Activated CD8-positive, alpha-beta memory T cell treated with anti-CD3 and anti-CD28 coated beads, Interleukin-2, amount 10 ng/mL, durations not matched to agents 7 days and 5 days (primary cell): Measurements from ENCODE around the gene FURIN. TPM values are rescaled to one million over a fixed set of nuclear protein-coding genes. Genes with fewer than 3 reads are reported as not detected.
"Not testable (repeated sequence)": the region's sequence is repeated elsewhere in the genome, so short reads cannot be mapped to it uniquely, and the experiment has no call there.

ENCODE experiments used
- ATAC-seq: fragments of 150-1000 bp; cut with Tn5 transposase; one replicate; pipeline ENCODE4 v1.10.0; 2021; ENCODE audit warnings: moderate library complexity
- CTCF ChIA-PET: fragments of 350-600 bp; sonication (Branson Sonifier 250); formaldehyde crosslinking; loops from one replicate; lab custom pipeline; 2021; ENCODE audit warnings: antibody characterized with exemption; lab: Charles Lee
- DNase-seq: peaks from one replicate; pipeline ENCODE4 v3.0.0-alpha.2; 2020
- H3K27ac Mint-ChIP-seq: one replicate; pipeline ENCODE4 v1.8.0; 2021; ENCODE audit warnings: mild to moderate bottlenecking, mixed read lengths
- H3K27me3 Mint-ChIP-seq: one replicate; pipeline ENCODE4 v1.8.0; 2021; ENCODE audit warnings: mixed read lengths
- H3K36me3 Mint-ChIP-seq: one replicate; pipeline ENCODE4 v1.8.0; 2021; ENCODE audit warnings: mild to moderate bottlenecking, mixed read lengths
- H3K4me1 Mint-ChIP-seq: one replicate; pipeline ENCODE4 v1.8.0; 2021; ENCODE audit warnings: mixed read lengths
- H3K4me3 Mint-ChIP-seq: one replicate; pipeline ENCODE4 v1.8.0; 2021; ENCODE audit warnings: mild to moderate bottlenecking, moderate library complexity, mixed read lengths
- H3K9me3 Mint-ChIP-seq: one replicate; pipeline ENCODE4 v1.8.0; 2022; ENCODE audit warnings: low read depth, mixed read lengths
- total RNA-seq, 2 experiments: library from RNA; stranded (reverse); gene quantifications; one replicate each; pipeline ENCODE4 v1.2.3, GENCODE V29; 2021

FURIN gene
- total RNA-seq, 2 experiments from 2014 or later, result 487 to 625 TPM

DNA sequence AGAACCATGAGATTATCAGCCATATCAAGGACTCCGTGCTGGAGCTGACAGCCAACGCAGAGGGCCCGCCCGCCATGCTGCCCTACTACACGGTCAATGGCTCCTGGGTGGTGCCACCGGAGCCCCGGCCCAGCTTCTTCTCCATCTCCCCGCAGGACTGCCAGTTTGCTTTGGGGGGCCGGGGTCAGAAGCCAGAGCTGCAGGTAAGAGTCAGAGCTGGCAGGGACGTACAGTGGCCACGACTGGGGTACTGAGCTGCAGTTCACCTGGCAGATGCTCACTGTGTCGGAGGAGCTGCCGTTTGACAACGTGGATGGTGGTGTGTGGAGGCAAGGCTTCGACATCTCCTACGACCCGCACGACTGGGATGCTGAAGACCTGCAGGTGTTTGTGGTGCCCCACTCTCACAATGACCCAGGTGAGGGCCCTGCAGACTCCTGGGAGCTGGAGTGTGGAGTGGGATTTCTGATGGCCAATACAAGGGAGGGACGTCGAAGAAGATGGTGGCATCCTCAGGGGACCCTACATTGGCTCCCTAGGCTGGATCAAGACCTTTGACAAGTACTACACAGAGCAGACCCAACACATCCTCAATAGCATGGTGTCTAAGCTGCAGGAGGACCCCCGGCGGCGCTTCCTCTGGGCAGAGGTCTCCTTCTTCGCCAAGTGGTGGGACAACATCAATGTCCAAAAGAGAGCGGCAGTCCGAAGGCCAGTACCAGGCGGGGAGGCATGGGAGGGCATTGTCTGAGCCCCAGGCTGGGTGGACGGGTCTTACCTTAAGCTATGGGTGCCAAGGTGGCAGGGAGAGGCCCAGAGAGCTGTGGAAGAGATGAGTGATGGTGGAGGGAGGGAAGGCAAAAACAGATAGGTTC, 37.2 kb downstream of the FURIN start:
- ATAC-seq, result no peak
- no peak for DNase-seq
- H3K4me1 Mint-ChIP-seq, result peaks cover 36% of the 10 kb centered on the region
- H3K4me3 Mint-ChIP-seq, result no peak overlapping the region
- H3K27me3 Mint-ChIP-seq, result no peaks in the 10 kb centered on the region
- H3K9me3 Mint-ChIP-seq, result no peaks in the 10 kb centered on the region
- CTCF ChIA-PET, result interaction anchor here (0.7 to 9.5 kb wide), 6 partner anchors 16 to 258 kb away, joined by 3 to 181 read pairs (median 4); partner anchors contain the start of genes HDDC3 and UNC45A
- no peak overlapping the region for H3K27ac Mint-ChIP-seq
- peaks cover 54% of the 10 kb centered on the region for H3K36me3 Mint-ChIP-seq

DNA sequence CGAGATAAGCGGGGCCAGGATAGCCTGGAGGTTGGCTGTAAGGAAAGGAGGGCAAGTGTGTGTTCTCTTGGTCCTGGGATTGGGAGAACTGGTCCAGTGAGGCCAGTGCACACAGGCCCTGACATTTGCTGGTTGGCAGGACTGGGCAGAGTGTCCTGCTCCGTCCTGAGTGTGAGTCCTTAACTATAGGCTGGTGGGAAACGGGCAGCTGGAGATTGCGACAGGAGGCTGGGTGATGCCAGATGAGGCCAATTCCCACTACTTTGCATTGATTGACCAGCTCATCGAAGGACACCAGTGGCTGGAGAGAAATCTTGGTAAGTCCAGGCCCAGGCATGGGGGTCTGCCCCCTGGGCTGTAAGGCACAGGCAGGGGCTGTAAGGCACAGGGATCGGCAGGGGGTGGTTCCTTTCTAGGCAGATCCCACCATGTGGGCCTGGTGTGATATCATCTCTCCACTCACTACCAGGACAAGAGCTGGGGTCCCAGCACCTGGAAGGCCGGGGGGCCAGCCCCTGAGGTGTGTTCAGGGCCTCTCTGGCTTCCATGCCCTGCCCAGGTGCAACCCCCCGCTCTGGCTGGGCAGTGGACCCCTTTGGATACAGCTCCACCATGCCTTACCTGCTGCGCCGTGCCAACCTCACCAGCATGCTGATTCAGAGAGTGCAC, 37.9 kb downstream of the FURIN start:
- Mint-ChIP-seq H3K27ac (no peak overlapping the region), H3K4me1 (peaks cover 33% of the 10 kb centered on the region), H3K27me3 (no peaks in the 10 kb centered on the region), H3K4me3 (no peak overlapping the region), H3K9me3 (no peaks in the 10 kb centered on the region), H3K36me3 (peaks cover 60% of the 10 kb centered on the region)
- DNase-seq (no peak), ATAC-seq (no peak)
- CTCF ChIA-PET, result interaction anchor here (0.7 to 9.5 kb wide), 5 partner anchors 17 to 367 kb away, joined by 3 to 181 read pairs (median 3); partner anchors contain the start of genes HDDC3 and UNC45A

DNA sequence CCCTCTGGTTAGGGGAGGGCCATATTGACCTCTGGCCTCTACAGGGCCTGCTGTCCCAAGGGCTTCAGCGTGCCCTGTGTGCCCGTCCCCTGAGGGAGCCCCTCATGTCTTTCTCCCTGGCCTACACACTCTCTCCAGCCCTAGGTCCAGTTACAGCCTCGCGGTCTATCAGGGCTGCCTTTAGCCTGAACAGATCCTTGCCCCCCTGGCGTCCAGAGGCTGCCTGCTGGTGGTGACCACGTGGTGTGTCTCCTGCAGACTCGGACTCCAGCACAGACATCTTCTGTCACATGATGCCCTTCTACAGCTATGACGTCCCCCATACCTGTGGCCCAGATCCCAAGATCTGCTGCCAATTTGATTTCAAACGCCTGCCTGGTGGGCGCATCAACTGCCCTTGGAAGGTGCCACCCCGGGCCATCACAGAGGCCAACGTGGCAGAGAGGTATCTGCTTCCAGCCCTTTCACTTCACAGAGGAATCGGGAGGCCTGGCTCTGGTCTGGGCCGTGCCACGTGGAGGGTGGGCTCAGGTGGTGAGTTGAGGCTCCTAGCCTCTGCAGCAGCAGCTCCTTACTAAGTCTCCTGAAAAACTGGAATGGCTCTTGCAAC, 38.8 kb downstream of the FURIN start:
- ATAC-seq (no peak), DNase-seq (no peak)
- no peaks in the 10 kb centered on the region for H3K27me3 Mint-ChIP-seq
- no peak overlapping the region for H3K4me3 Mint-ChIP-seq
- H3K36me3 Mint-ChIP-seq, result peaks cover 63% of the 10 kb centered on the region
- CTCF ChIA-PET, result interaction anchor here (0.9 to 9.5 kb wide), 4 partner anchors 11 to 367 kb away, joined by 3 to 181 read pairs (median 7); partner anchors contain the start of genes HDDC3 and UNC45A
- peaks cover 24% of the 10 kb centered on the region for H3K4me1 Mint-ChIP-seq
- H3K27ac Mint-ChIP-seq, result no peak overlapping the region
- no peaks in the 10 kb centered on the region for H3K9me3 Mint-ChIP-seq

DNA sequence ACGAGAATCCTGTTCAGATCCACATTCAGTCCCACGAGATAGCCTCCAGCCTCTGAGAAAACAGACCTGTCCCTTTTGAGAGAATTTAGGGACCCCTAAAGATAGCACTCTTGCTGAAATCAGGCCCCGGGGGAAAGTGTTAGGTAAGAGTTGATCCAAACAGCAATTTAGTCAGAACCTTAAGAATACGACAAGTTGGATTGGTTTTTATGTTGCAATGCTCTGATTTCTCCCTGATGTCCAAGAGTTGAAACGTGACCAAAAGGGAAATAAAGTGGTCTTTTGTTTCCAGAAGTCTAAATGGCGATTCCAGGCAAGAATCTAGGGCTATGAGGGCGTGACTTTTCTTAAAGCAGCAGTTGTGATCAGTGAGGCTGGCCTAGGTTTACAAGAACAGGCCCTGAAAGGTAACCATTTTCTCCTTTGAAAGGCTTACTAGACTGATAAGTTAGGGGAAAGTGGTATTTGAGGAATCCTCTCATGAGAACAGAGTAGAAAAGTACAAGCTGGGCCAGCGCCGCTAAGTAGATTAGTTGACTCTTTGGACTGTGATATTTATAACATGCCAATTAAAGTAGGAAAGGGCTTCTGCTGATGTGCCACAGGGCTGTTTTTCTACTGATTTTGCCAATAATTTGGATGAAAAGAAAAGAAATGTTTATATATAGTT, 39.6 kb downstream of the FURIN start:
- H3K27ac Mint-ChIP-seq, result no peak overlapping the region

DNA sequence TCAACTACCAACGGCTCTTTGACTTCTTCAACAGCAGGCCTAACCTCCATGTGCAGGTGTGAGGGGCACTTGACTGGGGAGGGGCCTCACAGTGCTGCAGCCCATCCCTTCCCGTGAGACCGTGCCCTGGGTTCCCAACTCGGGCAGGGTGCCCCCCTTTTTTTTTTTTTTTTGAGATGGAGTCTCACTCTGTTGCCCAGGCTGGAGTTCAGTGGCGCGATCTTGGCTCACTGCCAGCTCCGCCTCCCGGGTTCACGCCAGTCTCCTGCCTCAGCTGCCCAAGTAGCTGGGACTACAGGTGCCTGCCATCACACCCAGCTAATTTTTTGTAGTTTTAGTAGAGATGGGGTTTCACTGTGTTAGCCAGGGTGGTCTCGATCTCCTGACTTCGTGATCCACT, 41.1 kb downstream of the FURIN start:
- not testable (repeated sequence) for H3K27me3 Mint-ChIP-seq, H3K27ac Mint-ChIP-seq, ATAC-seq, H3K4me3 Mint-ChIP-seq, H3K9me3 Mint-ChIP-seq, DNase-seq
- Mint-ChIP-seq H3K4me1 (peaks cover 15% of the 10 kb centered on the region), H3K36me3 (peaks cover 75% of the 10 kb centered on the region)
- CTCF ChIA-PET, result interaction anchor here (1.2 to 1.6 kb wide), 2 partner anchors 14 to 17 kb away, joined by 3 read pairs; no protein-coding TSS in a partner anchor

More for the DNA sequence above, 39.6 kb downstream of the FURIN start:
- ATAC-seq (no peak), DNase-seq (no peak)
- H3K4me3 Mint-ChIP-seq, result no peak overlapping the region
- no peaks in the 10 kb centered on the region for H3K9me3 Mint-ChIP-seq
- peaks cover 24% of the 10 kb centered on the region for H3K4me1 Mint-ChIP-seq
- no peaks in the 10 kb centered on the region for H3K27me3 Mint-ChIP-seq
- CTCF ChIA-PET, result interaction anchor here (0.9 kb wide), 1 partner anchor 10 kb away, joined by 3 read pairs; no protein-coding TSS in a partner anchor
- peaks cover 66% of the 10 kb centered on the region for H3K36me3 Mint-ChIP-seq

DNA sequence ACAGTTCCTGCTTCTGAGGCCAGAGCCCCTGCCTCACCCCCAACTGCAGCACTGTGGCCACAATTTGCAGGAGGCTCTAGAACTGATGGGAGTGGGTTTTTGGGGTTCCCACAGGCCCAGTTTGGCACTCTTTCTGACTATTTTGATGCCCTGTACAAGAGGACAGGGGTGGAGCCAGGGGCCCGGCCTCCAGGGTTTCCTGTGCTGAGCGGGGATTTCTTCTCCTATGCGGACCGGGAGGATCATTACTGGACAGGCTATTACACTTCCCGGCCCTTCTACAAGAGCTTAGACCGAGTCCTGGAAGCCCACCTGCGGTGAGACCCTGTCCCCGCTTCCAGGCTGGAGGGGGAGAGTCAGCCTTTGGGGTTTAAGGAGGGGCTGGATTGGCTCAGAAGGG, 41.6 kb downstream of the FURIN start:
- no peak overlapping the region for H3K27ac Mint-ChIP-seq
- ATAC-seq (no peak), DNase-seq (no peak)
- CTCF ChIA-PET, result interaction anchor here (1.2 to 1.6 kb wide), 2 partner anchors 13 to 16 kb away, joined by 3 read pairs; no protein-coding TSS in a partner anchor
- H3K27me3 Mint-ChIP-seq, result no peaks in the 10 kb centered on the region
- no peaks in the 10 kb centered on the region for H3K9me3 Mint-ChIP-seq
- no peak overlapping the region for H3K4me3 Mint-ChIP-seq
- peaks cover 72% of the 10 kb centered on the region for H3K36me3 Mint-ChIP-seq
- H3K4me1 Mint-ChIP-seq, result peaks cover 10% of the 10 kb centered on the region

DNA sequence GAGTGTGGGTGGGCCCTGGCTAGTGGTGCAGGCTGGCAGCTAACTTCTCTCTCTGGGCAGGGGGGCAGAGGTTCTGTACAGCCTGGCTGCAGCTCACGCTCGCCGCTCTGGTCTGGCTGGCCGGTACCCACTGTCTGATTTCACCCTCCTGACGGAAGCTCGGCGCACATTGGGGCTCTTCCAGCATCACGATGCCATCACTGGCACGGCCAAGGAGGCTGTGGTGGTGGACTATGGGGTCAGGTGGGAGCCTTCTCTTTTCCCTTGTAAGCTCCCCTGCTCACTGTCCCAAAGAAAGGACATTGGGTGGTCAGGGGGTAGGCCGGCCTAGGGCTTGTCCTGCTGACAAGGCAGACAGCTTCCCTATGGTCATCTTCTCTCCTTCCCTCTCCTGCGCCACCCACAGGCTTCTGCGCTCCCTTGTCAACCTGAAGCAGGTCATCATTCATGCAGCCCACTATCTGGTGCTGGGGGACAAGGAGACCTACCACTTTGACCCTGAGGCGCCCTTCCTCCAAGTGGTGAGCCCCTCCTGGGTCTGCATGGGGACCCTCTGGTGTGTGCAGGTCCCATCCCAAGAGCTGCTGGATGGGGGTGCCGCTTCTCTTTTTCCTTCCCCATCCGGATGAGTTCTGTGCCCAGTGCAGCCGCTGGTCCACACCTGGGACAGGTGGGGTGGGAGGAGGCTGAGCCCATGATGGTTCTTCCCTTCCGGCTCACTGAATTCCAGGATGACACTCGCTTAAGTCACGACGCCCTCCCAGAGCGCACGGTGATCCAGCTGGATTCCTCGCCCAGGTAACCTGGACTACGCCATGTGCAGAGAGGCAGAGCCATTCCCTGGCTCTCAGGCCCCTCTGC, 42.3 kb downstream of the FURIN start:
- Mint-ChIP-seq H3K4me3 (no peak overlapping the region), H3K27me3 (no peaks in the 10 kb centered on the region), H3K9me3 (no peaks in the 10 kb centered on the region), H3K4me1 (peaks cover 4% of the 10 kb centered on the region), H3K36me3 (peaks cover 66% of the 10 kb centered on the region), H3K27ac (no peak overlapping the region)
- DNase-seq, result no peak
- CTCF ChIA-PET, result interaction anchor here (1.6 kb wide), 1 partner anchor 13 kb away, joined by 3 read pairs; no protein-coding TSS in a partner anchor
- no peak for ATAC-seq

DNA sequence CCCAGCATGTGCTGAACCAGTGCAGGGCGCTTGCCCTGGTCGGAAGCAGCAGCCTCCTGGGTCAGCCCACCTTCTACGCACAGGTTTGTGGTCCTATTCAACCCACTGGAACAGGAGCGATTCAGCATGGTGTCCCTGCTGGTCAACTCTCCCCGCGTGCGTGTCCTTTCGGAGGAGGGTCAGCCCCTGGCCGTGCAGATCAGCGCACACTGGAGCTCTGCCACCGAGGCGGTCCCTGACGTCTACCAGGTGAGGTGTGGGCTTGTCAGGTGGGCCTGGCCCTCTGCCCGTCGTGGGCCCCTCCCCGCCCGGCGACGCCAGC, 42.9 kb downstream of the FURIN start:
- CTCF ChIA-PET, result no interaction called here
- H3K27ac Mint-ChIP-seq, result no peak overlapping the region
- no peaks in the 10 kb centered on the region for H3K4me1 Mint-ChIP-seq
- H3K36me3 Mint-ChIP-seq, result peaks cover 61% of the 10 kb centered on the region
- no peaks in the 10 kb centered on the region for H3K27me3 Mint-ChIP-seq
- H3K4me3 Mint-ChIP-seq, result no peak overlapping the region
- H3K9me3 Mint-ChIP-seq, result no peaks in the 10 kb centered on the region
- no peak for ATAC-seq
- DNase-seq, result no peak

DNA sequence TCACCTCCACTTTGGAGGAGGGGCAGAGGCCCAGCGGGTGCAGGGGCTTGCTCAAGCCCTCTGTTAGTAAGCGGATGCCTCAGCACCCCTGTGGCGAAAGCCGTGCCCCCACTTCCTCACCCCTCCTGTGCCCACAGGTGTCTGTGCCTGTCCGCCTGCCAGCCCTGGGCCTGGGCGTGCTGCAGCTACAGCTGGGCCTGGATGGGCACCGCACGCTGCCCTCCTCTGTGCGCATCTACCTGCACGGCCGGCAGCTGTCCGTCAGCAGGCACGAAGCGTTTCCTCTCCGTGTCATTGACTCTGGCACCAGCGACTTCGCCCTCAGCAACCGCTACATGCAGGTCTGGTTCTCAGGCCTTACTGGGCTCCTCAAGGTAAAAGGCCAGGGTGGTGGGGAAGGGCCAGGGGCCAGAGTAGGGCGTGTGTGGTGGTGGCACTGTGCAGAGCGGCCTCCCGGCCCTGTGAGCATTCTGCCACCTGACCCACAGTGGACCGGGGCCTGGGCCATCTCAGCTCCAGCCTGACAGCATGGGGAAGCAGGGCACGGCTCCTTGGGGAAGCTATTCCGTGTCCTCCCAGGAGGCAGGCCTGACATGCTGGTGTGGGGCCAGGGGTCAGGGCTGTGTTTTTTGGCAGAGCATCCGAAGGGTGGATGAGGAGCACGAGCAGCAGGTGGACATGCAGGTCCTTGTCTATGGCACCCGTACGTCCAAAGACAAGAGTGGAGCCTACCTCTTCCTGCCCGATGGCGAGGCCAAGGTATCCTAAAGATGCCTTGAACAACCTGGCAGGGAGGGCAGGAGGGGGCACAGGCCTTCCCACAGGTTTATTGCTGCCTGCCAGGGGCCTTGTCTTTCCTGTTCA, 43.8 kb downstream of the FURIN start:
- Mint-ChIP-seq H3K4me3 (no peak overlapping the region), H3K27ac (no peak overlapping the region), H3K9me3 (no peaks in the 10 kb centered on the region), H3K36me3 (peaks cover 61% of the 10 kb centered on the region), H3K27me3 (no peaks in the 10 kb centered on the region), H3K4me1 (no peaks in the 10 kb centered on the region)
- CTCF ChIA-PET, result no interaction called here
- ATAC-seq (no peak), DNase-seq (no peak)

DNA sequence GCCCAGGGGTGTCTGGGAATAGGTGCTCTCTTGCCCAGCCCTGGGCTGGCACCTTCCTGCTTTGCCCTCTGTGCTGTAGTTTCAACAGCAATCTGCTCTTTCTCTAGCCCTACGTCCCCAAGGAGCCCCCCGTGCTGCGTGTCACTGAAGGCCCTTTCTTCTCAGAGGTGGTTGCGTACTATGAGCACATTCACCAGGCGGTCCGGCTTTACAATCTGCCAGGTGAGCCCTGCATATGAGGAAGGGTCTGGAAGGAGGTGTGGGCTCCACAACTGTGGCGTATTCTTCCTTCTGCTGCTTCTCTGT, 44.3 kb downstream of the FURIN start:
- no peaks in the 10 kb centered on the region for H3K4me1 Mint-ChIP-seq
- H3K4me3 Mint-ChIP-seq, result no peak overlapping the region
- H3K36me3 Mint-ChIP-seq, result peaks cover 60% of the 10 kb centered on the region
- ATAC-seq (no peak), DNase-seq (no peak)
- CTCF ChIA-PET, result no interaction called here
- H3K27ac Mint-ChIP-seq, result no peak overlapping the region
- no peaks in the 10 kb centered on the region for H3K27me3 Mint-ChIP-seq
- no peaks in the 10 kb centered on the region for H3K9me3 Mint-ChIP-seq

DNA sequence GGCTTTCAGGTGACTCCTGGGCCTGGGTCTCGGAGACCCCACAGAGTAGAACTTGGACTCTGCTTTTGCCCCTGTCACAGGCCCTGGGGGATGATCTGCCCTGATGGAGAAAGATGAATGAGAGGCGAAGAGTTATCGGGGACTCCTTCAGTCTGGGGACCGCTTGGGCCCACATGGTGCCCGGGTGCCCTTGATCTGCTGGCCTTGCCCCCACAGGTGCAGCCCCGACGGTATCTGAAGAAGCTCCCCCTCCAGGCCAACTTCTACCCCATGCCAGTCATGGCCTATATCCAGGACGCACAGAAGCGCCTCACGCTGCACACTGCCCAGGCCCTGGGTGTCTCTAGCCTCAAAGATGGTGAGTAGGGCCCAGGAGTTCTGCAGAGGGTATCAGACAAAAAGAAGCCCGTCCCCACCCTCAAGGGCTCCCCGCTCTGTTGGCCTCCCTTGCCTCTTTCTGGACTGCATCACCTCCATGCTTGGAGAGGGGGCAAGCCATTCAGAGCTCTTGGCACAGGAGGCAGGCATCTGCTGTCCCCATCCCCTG, 45.1 kb downstream of the FURIN start:
- no peaks in the 10 kb centered on the region for H3K9me3 Mint-ChIP-seq
- CTCF ChIA-PET, result interaction anchor here (0.8 to 2.1 kb wide), 2 partner anchors 12 to 19 kb away, joined by 3 to 9 read pairs; partner anchors contain the start of gene HDDC3
- peaks cover 61% of the 10 kb centered on the region for H3K36me3 Mint-ChIP-seq
- H3K27me3 Mint-ChIP-seq, result no peaks in the 10 kb centered on the region
- no peaks in the 10 kb centered on the region for H3K4me1 Mint-ChIP-seq
- no peak overlapping the region for H3K27ac Mint-ChIP-seq
- H3K4me3 Mint-ChIP-seq, result no peak overlapping the region
- ATAC-seq (no peak), DNase-seq (no peak)
